ENCODE measurements around the gene BLM. TPM values are rescaled to one million over a fixed set of nuclear protein-coding genes. Genes with fewer than 3 reads are reported as not detected.
A peak's percentile ranks its signal among the peaks of the same experiment; 100 is the strongest.

BLM gene
- total and polyA plus RNA-seq, 8 donors: 3.7 to 13.1 (median 8.7) TPM

GRCh38 chr15:90836296-90836871, 119.2 kb downstream of the BLM start:
- Histone ChIP-seq H3K36me3 (no peaks in the 10 kb centered on the region), H3K4me1 (peaks cover 0 to 74% of the 10 kb centered on the region in 2 donors), H3K9me3 (no peaks in the 10 kb centered on the region), H3K27me3 (no peaks in the 10 kb centered on the region), H3K27ac (no peak overlapping the region), H3K4me3 (no peak overlapping the region)
- DNase-seq (no peak), ATAC-seq (peak; percentile 19)
- intact Hi-C loops (cut with DNase I): no loop called here
- no peak for TF ChIP-seq CTCF (IDR thresholded peaks at IDR 0.05)

GRCh38 chr15:90837094-90837493, 119.9 kb downstream of the BLM start:
- no peaks in the 10 kb centered on the region for H3K27me3 ChIP-seq
- peaks cover 0 to 69% of the 10 kb centered on the region in 2 donors for H3K4me1 ChIP-seq
- H3K36me3 ChIP-seq: no peaks in the 10 kb centered on the region
- intact Hi-C loops (cut with DNase I): no loop called here
- TF ChIP-seq CTCF (IDR thresholded peaks at IDR 0.05): no peak
- DNase-seq: no peak
- no peak overlapping the region for H3K4me3 ChIP-seq
- H3K27ac ChIP-seq: no peak overlapping the region
- no peak for ATAC-seq
- no peaks in the 10 kb centered on the region for H3K9me3 ChIP-seq

GRCh38 chr15:90838139-90838538, 121.0 kb downstream of the BLM start:
- DNase-seq (no peak), ATAC-seq (peak; percentile 7)
- peaks cover 0 to 62% of the 10 kb centered on the region in 2 donors for H3K4me1 ChIP-seq
- TF ChIP-seq CTCF (IDR thresholded peaks at IDR 0.05): no peak
- no peaks in the 10 kb centered on the region for H3K27me3 ChIP-seq
- no peak overlapping the region for H3K27ac ChIP-seq
- H3K36me3 ChIP-seq: no peaks in the 10 kb centered on the region
- H3K4me3 ChIP-seq: no peak overlapping the region
- H3K9me3 ChIP-seq: no peaks in the 10 kb centered on the region
- intact Hi-C loops (cut with DNase I): no loop called here

- H3K9me3 ChIP-seq: no peaks in the 10 kb centered on the region
- no peak overlapping the region for H3K27ac ChIP-seq
- H3K27me3 ChIP-seq: no peaks in the 10 kb centered on the region
- peaks cover 0 to 62% of the 10 kb centered on the region in 2 donors for H3K4me1 ChIP-seq
- TF ChIP-seq CTCF (IDR thresholded peaks at IDR 0.05): no peak
- DNase-seq: no peak
- ATAC-seq: no peak
- intact Hi-C loops (cut with DNase I): no loop called here
- no peaks in the 10 kb centered on the region for H3K36me3 ChIP-seq
- no peak overlapping the region for H3K4me3 ChIP-seq
These were observed 121.4 kb downstream of the BLM start for GRCh38 chr15:90838544-90838943.

- peak in 3 of 4 donors; percentile 26 to 81 (median 68) for DNase-seq
These were observed 122.3 kb downstream of the BLM start for GRCh38 chr15:90839187-90840071.

More at GRCh38 chr15:90839187-90840071, 122.3 kb downstream of the BLM start:
- H3K4me3 ChIP-seq: peak overlapping the region in 1 of 2 donors; percentile 28
- H3K9me3 ChIP-seq: no peaks in the 10 kb centered on the region
- no peaks in the 10 kb centered on the region for H3K27me3 ChIP-seq
- H3K36me3 ChIP-seq: no peaks in the 10 kb centered on the region
- intact Hi-C loops (cut with DNase I): no loop called here
- TF ChIP-seq CTCF (IDR thresholded peaks at IDR 0.05): no peak
- peaks cover 0 to 68% of the 10 kb centered on the region in 2 donors for H3K4me1 ChIP-seq
- peak overlapping the region; percentile 26 to 88 for H3K27ac ChIP-seq
- ATAC-seq: peak; percentile 86
